Heart right ventricle (tissue), 16 donors: ENCODE results near the gene DDRGK1. TPM values are rescaled to one million over a fixed set of nuclear protein-coding genes. Genes with fewer than 3 reads are reported as not detected.
A peak's percentile ranks its signal among the peaks of the same experiment; 100 is the strongest.
"Not testable (repeated sequence)": the region's sequence is repeated elsewhere in the genome, so short reads cannot be mapped to it uniquely, and the experiment has no call there.

Experiments used
- ATAC-seq, 8 donors: fragments of 200-7000 bp; cut with Tn5 transposase; one replicate each; pipeline ENCODE4 v1.9.1; 2020; ENCODE audit warnings: mild to moderate bottlenecking in 8 of 8, moderate library complexity in 8 of 8, moderate number of reproducible peaks in 1 of 8
- DNase-seq, 2 donors: peaks; one replicate each; pipeline ENCODE4 v3.0.0-alpha.2; 2020
- H3K27ac ChIP-seq, 10 donors: fragments of 200-600 bp; sonication (generic) in 2 of 10; one replicate each; pipeline versions ENCODE4 v1.5.0 to v1.8.0; 2020 to 2022; ENCODE audit warnings: mild to moderate bottlenecking in 3 of 10
- H3K27me3 ChIP-seq, 7 donors: fragments of 200-600 bp; one replicate each; pipeline ENCODE4 v1.8.0; 2021 to 2022; ENCODE audit warnings: mild to moderate bottlenecking in 2 of 7
- H3K36me3 ChIP-seq, 9 donors: fragments of 200-600 bp; sonication (generic) in 1 of 9; one replicate each; pipeline versions ENCODE4 v1.5.0 to v1.8.0; 2020 to 2022; ENCODE audit warnings: mild to moderate bottlenecking in 2 of 9
- H3K4me1 ChIP-seq, 9 donors: fragments of 200-600 bp; sonication (generic) in 1 of 9; one replicate each; pipeline versions ENCODE4 v1.5.0 to v1.8.0; 2020 to 2022; ENCODE audit warnings: mild to moderate bottlenecking in 4 of 9
- H3K4me3 ChIP-seq, 10 donors: fragments of 200-600 bp; sonication (generic) in 2 of 10; one replicate each; pipeline versions ENCODE4 v1.5.0 to v1.8.0; 2020 to 2022; ENCODE audit warnings: mild to moderate bottlenecking in 7 of 10, moderate library complexity in 2 of 10
- H3K9me3 ChIP-seq, 11 donors: fragments of 200-600 bp in 10 of 11; sonication (generic) in 2 of 11; one replicate each; pipeline versions ENCODE4 v1.5.0 to v1.8.0; 2013 to 2022; ENCODE audit warnings: mild to moderate bottlenecking in 2 of 11, control low read depth in 1 of 11, moderate library complexity in 1 of 11
- CTCF ChIP-seq, 9 donors: fragments of 200-600 bp; sonication (generic) in 2 of 9; IDR thresholded peaks; one replicate each; pipeline versions ENCODE4 v1.5.0 to v1.8.0; 2021 to 2022; ENCODE audit warnings: antibody characterized with exemption in 9 of 9, mild to moderate bottlenecking in 5 of 9, moderate library complexity in 1 of 9
- WGBS, 2 donors: extraction: QIAGEN DNeasy Blood & Tissue Kit; methylation state at CpG; one replicate each; pipeline ENCODE4 v1.1.7; 2013; ENCODE audit warnings: inconsistent platforms in 1 of 2; 5-methylcytosine and 5-hydroxymethylcytosine counted together
- intact Hi-C, 10 donors: fragments of 100-400 bp; cut with DNase I; formaldehyde crosslinking; loops; one replicate each; pipeline versions ENCODE4 v1.11.1 to v1.14.2; 2022
- polyA plus RNA-seq, 2 donors: library from polyadenylated mRNA; stranded (reverse); fragments of 200-250 nt; gene quantifications; one replicate each; pipeline ENCODE4 v1.2.3, GENCODE V29; 2013
- total RNA-seq, 10 donors: library from RNA; stranded (reverse); fragmentation: NEBNext Ultra II Directional in 3 of 10; extraction: Animal tissue kit (Norgen Biotek cat#: 25700) in 3 of 10; gene quantifications; one replicate each; pipeline versions ENCODE4 v1.2.1 to v1.2.4, GENCODE V29; 2021 to 2023
- donor health status: Arrhythmogenic right ventricular cardiomyopathy.
- donor health status: ischemic (EF 13 %, LVEDD 7.1; RV severe dilation, severe dysfunction).
- donor health status: healthy with polysubstance abuse.
- donor health status: DM: no; HTN: yes; CAD: no.
- donor health status: DM: no; HTN: no; CAD: no.
- donor health status: ischemic (EF 25% LVEDD 6.9; RV normal size, moderate dysfunction).
- donor health status: ischemic (EF 25% LVEDD 5.7; RV mildly dilated, moderate dysfunction).
- donor health status: healthy.
- donor health status: DM: yes; HTN: yes; CAD: no.
- donor health status: Ischemic cardiomyopathy.
- donor health status: ischemic (EF 35%, LVEDD 5.7; RV mildly dilated, moderate dysfunction).
- donor health status: nonischemic (EF 11% LVEDD 7.7; RV severe dilation, severe dysfunction).
- donor health status: DM: yes; HTN: yes; CAD: no.
- donor health status: PGD.
- donor health status: ischemic (EF 29% LVEDD 5.4; RV normal size, mild dysfunction).
- donor health status: nonischemic (EF 23%, LVEDD 6.1; RV moderate dilation, normal function).

DDRGK1 gene
- total and polyA plus RNA-seq, 12 donors, result 25.2 to 77.1 (median 30.9) TPM

- peak overlapping the region in 1 of 10 donors; percentile 15 for H3K4me3 ChIP-seq
Observed at GRCh38 chr20:3218307-3218988, 14.0 kb upstream of the DDRGK1 start.

GRCh38 chr20:3215359-3215917 is 11.0 kb upstream of the DDRGK1 start:
- 92 to 98% methylated on average over 7 of the region's 7 CpGs for WGBS, 2 donors
- H3K27ac ChIP-seq, ATAC-seq, H3K4me3 ChIP-seq, H3K9me3 ChIP-seq, H3K27me3 ChIP-seq, DNase-seq: not testable (repeated sequence)
- Histone ChIP-seq H3K36me3 (peaks cover 0 to 68% (median 10%) of the 10 kb centered on the region in 9 donors), H3K4me1 (peaks cover 3 to 14% (median 10%) of the 10 kb centered on the region in 9 donors)
- intact Hi-C loops, result loop anchor here in 4 of 10 donors (5.0 to 10.0 kb wide), 3 partner anchors 62 to 102 kb away; no protein-coding TSS in a partner anchor

More at GRCh38 chr20:3218307-3218988, 14.0 kb upstream of the DDRGK1 start:
- Histone ChIP-seq H3K4me1 (peaks cover 0 to 20% (median 7%) of the 10 kb centered on the region in 9 donors), H3K9me3 (no peaks in the 10 kb centered on the region), H3K27me3 (no peaks in the 10 kb centered on the region), H3K36me3 (peaks cover 0 to 91% (median 15%) of the 10 kb centered on the region in 9 donors), H3K27ac (no peak overlapping the region)
- WGBS, 2 donors, result 19 to 20% methylated on average over 30 of the region's 30 CpGs
- TF ChIP-seq CTCF (IDR thresholded peaks at IDR 0.05), result peak; percentile 73 to 96 (median 94)
- intact Hi-C loops, result loop anchor here in 5 of 10 donors (1.0 to 10.0 kb wide), 4 partner anchors 59 to 99 kb away; no protein-coding TSS in a partner anchor
- DNase-seq, result peak; percentile 48 to 72
- peak; percentile 53 to 82 (median 72) for ATAC-seq

GRCh38 chr20:3213226-3213625 is 8.7 kb upstream of the DDRGK1 start:
- H3K9me3 ChIP-seq, result no peaks in the 10 kb centered on the region
- TF ChIP-seq CTCF (IDR thresholded peaks at IDR 0.05), result no peak
- intact Hi-C loops, result loop anchor here in 1 of 10 donors (10.0 kb wide), 1 partner anchor 102 kb away; no protein-coding TSS in a partner anchor
- DNase-seq (no peak), ATAC-seq (no peak)
- peaks cover 5 to 22% (median 16%) of the 10 kb centered on the region in 9 donors for H3K4me1 ChIP-seq
- no peak overlapping the region for H3K27ac ChIP-seq
- 91 to 95% methylated on average over 7 of the region's 7 CpGs for WGBS, 2 donors
- H3K4me3 ChIP-seq, result no peak overlapping the region
- H3K27me3 ChIP-seq, result no peaks in the 10 kb centered on the region
- peaks cover 0 to 53% (median 10%) of the 10 kb centered on the region in 9 donors for H3K36me3 ChIP-seq

GRCh38 chr20:3210346-3210745 is 5.9 kb upstream of the DDRGK1 start:
- no peaks in the 10 kb centered on the region for H3K9me3 ChIP-seq
- WGBS, 2 donors, result 66 to 75% methylated on average over 2 of the region's 2 CpGs
- peak overlapping the region in 1 of 10 donors; percentile 94 for H3K27ac ChIP-seq
- no peak for TF ChIP-seq CTCF (IDR thresholded peaks at IDR 0.05)
- peak in 1 of 8 donors; percentile 23 for ATAC-seq
- H3K4me3 ChIP-seq, result peak overlapping the region in 9 of 10 donors; percentile 64 to 94 (median 80)
- H3K4me1 ChIP-seq, result peaks cover 5 to 24% (median 16%) of the 10 kb centered on the region in 9 donors
- no peaks in the 10 kb centered on the region for H3K27me3 ChIP-seq
- intact Hi-C loops, result loop anchor here in 1 of 10 donors (10.0 kb wide), 1 partner anchor 104 kb away; no protein-coding TSS in a partner anchor
- no peak for DNase-seq
- peaks cover 0 to 26% (median 8%) of the 10 kb centered on the region in 9 donors for H3K36me3 ChIP-seq
